Upper lobe of left lung (tissue), 4 donors: Measurements from ENCODE around the gene IGSF8.

Experiments
- CTCF ChIP-seq, 6 experiments: fragments of 450-650 bp in 4 of 6; fragments of 200-600 bp in 2 of 6; sonication (generic) in 2 of 6; IDR thresholded peaks; one replicate each; pipeline ENCODE4 v1.5.1; 2016 to 2019; ENCODE audit warnings: antibody characterized with exemption in 6 of 6
- POLR2A ChIP-seq, 4 donors: fragments of 450-650 bp; IDR thresholded peaks; one replicate each; pipeline ENCODE4 v1.5.1; 2016 to 2017; ENCODE audit warnings: antibody characterized with exemption in 4 of 4, mild to moderate bottlenecking in 2 of 4

DNA sequence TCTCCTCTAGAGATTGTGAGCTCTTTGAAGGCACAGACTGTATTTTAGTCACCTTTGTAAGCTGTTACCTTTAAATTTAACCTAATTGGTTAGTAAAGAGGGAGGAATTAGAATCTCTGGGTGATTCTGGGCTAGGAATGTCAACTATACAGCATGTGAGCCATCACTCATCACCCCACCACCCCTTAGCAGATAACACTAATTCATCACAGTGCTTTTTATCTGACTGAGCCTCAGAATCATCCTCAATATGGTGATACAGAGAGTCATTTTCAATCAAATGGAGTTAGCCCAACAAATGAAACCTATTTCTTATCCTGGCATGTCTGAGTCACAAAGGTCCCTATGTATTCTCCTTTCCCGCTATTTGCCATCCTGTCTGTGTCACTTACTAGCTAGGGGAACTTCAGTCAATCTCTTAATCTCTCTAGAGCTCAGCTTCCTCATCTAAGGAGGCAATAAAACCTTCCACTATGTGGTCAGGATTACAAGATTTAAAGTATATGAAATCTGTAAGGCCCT, 41.7 kb downstream of the IGSF8 start:
- TF ChIP-seq POLR2A (IDR thresholded peaks at IDR 0.05) = no peak
- no peak for TF ChIP-seq CTCF (IDR thresholded peaks at IDR 0.05)
